WI38 (cell line): ENCODE data around the gene EIF1AY.

Experiments used
- H3K4me3 ChIP-seq: 2 replicates; pipeline ENCODE4 v1.5.1; 2011; ENCODE audit warnings: low read depth, mild to moderate bottlenecking, control low read depth, low read length
- TF ChIP-seq, protein P1 (sequence below): IDR thresholded peaks from 2 replicates; pipeline ENCODE4 v1.5.1; 2012; ENCODE audit warnings: low read depth, mild to moderate bottlenecking, control low read depth, low read length

Gene EIF1AY

DNA sequence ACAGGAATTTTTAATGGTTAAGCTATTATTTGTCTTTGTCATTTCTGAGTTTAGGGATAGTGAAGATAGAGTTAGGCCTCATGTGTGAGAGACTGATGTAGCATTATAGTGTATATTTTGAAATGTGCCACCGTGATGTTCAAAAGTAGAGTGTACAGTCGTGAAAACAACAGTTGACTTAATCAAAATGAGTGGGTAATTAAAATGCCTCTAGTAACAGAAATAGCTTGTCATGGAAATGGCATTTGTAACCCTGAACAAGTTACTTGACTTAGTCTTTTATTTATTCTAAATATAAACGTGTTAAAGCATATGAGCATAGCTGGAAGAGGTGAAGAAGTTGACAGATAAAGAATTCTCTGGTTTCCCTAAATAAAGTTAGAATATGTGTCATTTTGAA is 6.1 kb downstream of the EIF1AY start:
- H3K4me3 ChIP-seq = no peak overlapping the region
- TF ChIP-seq, protein P1, sequence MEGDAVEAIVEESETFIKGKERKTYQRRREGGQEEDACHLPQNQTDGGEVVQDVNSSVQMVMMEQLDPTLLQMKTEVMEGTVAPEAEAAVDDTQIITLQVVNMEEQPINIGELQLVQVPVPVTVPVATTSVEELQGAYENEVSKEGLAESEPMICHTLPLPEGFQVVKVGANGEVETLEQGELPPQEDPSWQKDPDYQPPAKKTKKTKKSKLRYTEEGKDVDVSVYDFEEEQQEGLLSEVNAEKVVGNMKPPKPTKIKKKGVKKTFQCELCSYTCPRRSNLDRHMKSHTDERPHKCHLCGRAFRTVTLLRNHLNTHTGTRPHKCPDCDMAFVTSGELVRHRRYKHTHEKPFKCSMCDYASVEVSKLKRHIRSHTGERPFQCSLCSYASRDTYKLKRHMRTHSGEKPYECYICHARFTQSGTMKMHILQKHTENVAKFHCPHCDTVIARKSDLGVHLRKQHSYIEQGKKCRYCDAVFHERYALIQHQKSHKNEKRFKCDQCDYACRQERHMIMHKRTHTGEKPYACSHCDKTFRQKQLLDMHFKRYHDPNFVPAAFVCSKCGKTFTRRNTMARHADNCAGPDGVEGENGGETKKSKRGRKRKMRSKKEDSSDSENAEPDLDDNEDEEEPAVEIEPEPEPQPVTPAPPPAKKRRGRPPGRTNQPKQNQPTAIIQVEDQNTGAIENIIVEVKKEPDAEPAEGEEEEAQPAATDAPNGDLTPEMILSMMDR = no peak

DNA sequence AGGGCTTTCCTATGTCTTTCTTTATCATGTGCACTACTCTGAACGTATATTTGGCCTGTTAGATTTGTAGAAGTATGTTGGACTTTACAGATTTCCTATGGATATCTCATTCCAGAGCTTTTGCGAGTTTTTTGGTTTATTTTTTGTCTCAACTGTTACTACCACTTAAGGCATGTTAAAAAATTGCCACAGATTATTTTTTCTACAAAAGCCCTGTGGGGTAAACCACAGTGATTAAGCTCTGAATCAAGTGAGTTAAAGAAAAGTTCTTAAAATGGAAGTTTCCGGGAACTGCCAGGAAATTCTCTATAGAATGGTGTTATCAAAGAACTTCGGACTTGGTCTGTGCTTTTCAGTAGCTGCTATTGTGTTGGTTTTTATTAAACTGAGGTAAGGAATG is 10.6 kb downstream of the EIF1AY start:
- H3K4me3 ChIP-seq = no peak overlapping the region
- TF ChIP-seq, protein P1 = no peak
